K562 (cell line): ENCODE data around the gene ZNRF1. TPM values are rescaled to one million over a fixed set of nuclear protein-coding genes. Genes with fewer than 3 reads are reported as not detected.

Source experiments
- ATAC-seq: fragments of 200-7000 bp; cut with Tn5 transposase; 3 replicates; pipeline ENCODE4 v1.9.1; 2020; ENCODE audit warnings: moderate library complexity
- BruUV-seq: library from RNA; stranded (reverse); fragments of 400-500 nt; replicated peaks from 2 replicates; lab custom pipeline; 2021; lab: Mats Ljungman, UMichigan
- CTCF ChIA-PET: fragments of 300-600 bp; formaldehyde crosslinking; extraction: SDS; loops from one replicate; lab custom pipeline; 2021; ENCODE audit warnings: low intra/inter-chr PET ratio; lab: Yijun Ruan, JAX
- POLR2A ChIA-PET: fragments of 300-600, 350-650 bp; sonication (Branson Sonifier 250); formaldehyde crosslinking; extraction: SDS; loops from one replicate; lab custom pipeline; 2021; ENCODE audit warnings: antibody characterized with exemption, inconsistent platforms; lab: Yijun Ruan, JAX
- DNase-seq, 4 experiments: peaks; one replicate each; pipeline versions ENCODE4 v3.0.0 to v3.0.0-alpha.2; 2011 to 2018; ENCODE audit warnings: low spot score in 3 of 4, mixed read lengths in 3 of 4; ENCODE audit errors: extremely low read depth in 1 of 4
- FAIRE-seq: peaks from 2 replicates; lab custom pipeline; 2011; peaks lifted over from hg19 to GRCh38; lab: Jason Lieb, UNC
- H2AFZ ChIP-seq: 2 replicates; pipeline ENCODE4 v1.6.0; 2011; ENCODE audit warnings: low read depth, low read length, control low read depth, inconsistent platforms
- H3K27ac ChIP-seq: fragments of 200-600 bp; 3 replicates; pipeline ENCODE4 v1.8.0; 2011; ENCODE audit warnings: low read depth, mild to moderate bottlenecking, control low read depth, inconsistent platforms, low read length, moderate library complexity, mixed read lengths; ENCODE audit errors: extremely low read depth
- H3K27me3 ChIP-seq, 2 experiments: fragments of 300-600 bp in 1 of 2; 2 replicates in 1 of 2; 3 replicates in 1 of 2; pipeline versions ENCODE4 v1.6.0 to v1.8.0; 2011; ENCODE audit warnings: inconsistent platforms in 2 of 2, low read length in 2 of 2, mild to moderate bottlenecking in 1 of 2, mixed read lengths in 1 of 2, moderate library complexity in 1 of 2; ENCODE audit not compliant: control insufficient read depth in 2 of 2, insufficient read depth in 2 of 2
- H3K36me3 ChIP-seq: fragments of 300-600 bp; 3 replicates; pipeline ENCODE4 v1.8.0; 2011; ENCODE audit warnings: mild to moderate bottlenecking, low read length, inconsistent platforms; ENCODE audit not compliant: control insufficient read depth, insufficient read depth
- H3K4me1 ChIP-seq, 2 experiments: fragments of 200-600 bp in 1 of 2; replicated peaks in 1 of 2; 2 replicates in 1 of 2; 3 replicates in 1 of 2; pipeline versions ENCODE4 v1.5.1 to v1.8.0; 2011; ENCODE audit warnings: inconsistent platforms in 2 of 2, low read length in 2 of 2, mild to moderate bottlenecking in 1 of 2, mixed read lengths in 1 of 2, moderate library complexity in 1 of 2; ENCODE audit not compliant: control insufficient read depth in 2 of 2, insufficient read depth in 2 of 2
- H3K4me2 ChIP-seq: 2 replicates; pipeline ENCODE4 v1.6.1; 2011; ENCODE audit warnings: low read length, control low read depth, inconsistent platforms, mixed read lengths; ENCODE audit not compliant: insufficient read depth
- H3K4me3 ChIP-seq: fragments of 200-600 bp; sonication (generic), shearing (Covaris generic); 2 replicates; pipeline ENCODE4 v1.5.1; 2016; ENCODE audit warnings: control low read depth, inconsistent platforms
- H3K79me2 ChIP-seq: fragments of 200-600 bp; 3 replicates; pipeline ENCODE4 v1.8.0; 2011; ENCODE audit warnings: low read length, inconsistent platforms; ENCODE audit not compliant: control insufficient read depth, insufficient read depth
- H3K9ac ChIP-seq, 2 experiments: 2 replicates each; pipeline versions ENCODE4 v1.6.0 to v1.6.1; 2011; ENCODE audit warnings: low read depth in 2 of 2, low read length in 2 of 2, control low read depth in 1 of 2, inconsistent platforms in 1 of 2, mild to moderate bottlenecking in 1 of 2, mixed read lengths in 1 of 2; ENCODE audit not compliant: insufficient read depth in 1 of 2
- H3K9me1 ChIP-seq: one replicate; pipeline ENCODE4 v1.6.0; 2011; ENCODE audit warnings: inconsistent platforms, mild to moderate bottlenecking, low read length, moderate library complexity; ENCODE audit not compliant: control insufficient read depth, insufficient read depth
- H3K9me3 ChIP-seq: replicated peaks from 2 replicates; pipeline ENCODE4 v1.5.1; 2011; ENCODE audit warnings: low read depth, low read length, inconsistent platforms; ENCODE audit not compliant: control insufficient read depth, insufficient read depth
- H4K20me1 ChIP-seq: replicated peaks from 2 replicates; pipeline ENCODE4 v1.6.1; 2011; ENCODE audit warnings: low read length, inconsistent platforms, mixed read lengths; ENCODE audit not compliant: control insufficient read depth, insufficient read depth
- CBX2 ChIP-seq: fragments of 200-600 bp; sonication (generic); IDR thresholded peaks from one replicate; pipeline ENCODE4 v1.6.1; 2012; ENCODE audit warnings: mild to moderate bottlenecking, low read length, inconsistent platforms; ENCODE audit not compliant: insufficient read depth, poor library complexity, severe bottlenecking
- CTCF ChIP-seq, 3 experiments: IDR thresholded peaks in 2 of 3; conservative IDR thresholded peaks in 1 of 3; 2 replicates each; pipeline ENCODE4 v1.5.1; 2011 to 2012; ENCODE audit warnings: low read length in 3 of 3, mild to moderate bottlenecking in 3 of 3, control low read depth in 2 of 3, improper control_type of control experiment in 1 of 3, inconsistent platforms in 1 of 3, low read depth in 1 of 3, mixed read lengths in 1 of 3, moderate library complexity in 1 of 3; ENCODE audit not compliant: insufficient read depth in 2 of 3
- DIDO1 ChIP-seq: fragments of 450-650 bp; IDR thresholded peaks from 2 replicates; pipeline ENCODE4 v1.6.1; 2016; ENCODE audit warnings: low read depth, missing biosample characterization, missing genetic modification characterization
- JUND ChIP-seq, 2 experiments: IDR thresholded peaks; 2 replicates in 1 of 2; 3 replicates in 1 of 2; pipeline ENCODE4 v1.6.1; 2011; ENCODE audit warnings: borderline replicate concordance in 2 of 2, low read depth in 2 of 2, low read length in 2 of 2, improper control_type of control experiment in 1 of 2, missing biosample characterization in 1 of 2, missing genetic modification characterization in 1 of 2, missing genetic modification reagents in 1 of 2
- KLF6 ChIP-seq: fragments of 250-450 bp; sonication (Bioruptor Pico); IDR thresholded peaks from 2 replicates; pipeline ENCODE4 v1.4.0; 2020; ENCODE audit warnings: mild to moderate bottlenecking, moderate library complexity, borderline replicate concordance
- TEAD1 ChIP-seq, 2 experiments: fragments of 450-650 bp in 1 of 2; sonication (generic) in 1 of 2; formaldehyde crosslinking; IDR thresholded peaks; 2 replicates each; pipeline versions ENCODE4 v1.4.0 to v1.8.0; 2020 to 2022; ENCODE audit warnings: mild to moderate bottlenecking in 2 of 2, missing genetic modification reagents in 1 of 2
- ZBTB34 ChIP-seq: fragments of 250-450 bp; sonication (Bioruptor Pico); IDR thresholded peaks from 2 replicates; pipeline ENCODE4 v1.8.0; 2021; ENCODE audit warnings: mild to moderate bottlenecking, moderate library complexity
- ZC3H11A ChIP-seq: IDR thresholded peaks from 2 replicates; pipeline ENCODE4 v1.6.1; 2012; ENCODE audit warnings: low read depth, low read length, improper control_type of control experiment
- ZFP36 ChIP-seq: fragments of 150-350 bp; IDR thresholded peaks from 2 replicates; pipeline ENCODE4 v1.6.1; 2018; ENCODE audit warnings: low read length, low read depth; ENCODE audit not compliant: partially characterized antibody
- ZNF146 ChIP-seq: IDR thresholded peaks from one replicate; pipeline ENCODE4 v1.6.1; 2018; ENCODE audit warnings: missing compliant biosample characterization; ENCODE audit not compliant: unreplicated experiment
- ZNF23 ChIP-seq: fragments of 250-450 bp; sonication (Bioruptor Pico); IDR thresholded peaks from 2 replicates; pipeline ENCODE4 v1.4.0; 2020; ENCODE audit warnings: mild to moderate bottlenecking
- ZNF316 ChIP-seq: fragments of 450-650 bp; IDR thresholded peaks from 2 replicates; pipeline ENCODE4 v1.6.1; 2016
- ZNF445 ChIP-seq: fragments of 250-450 bp; sonication (Bioruptor Pico); IDR thresholded peaks from 2 replicates; pipeline ENCODE4 v1.4.0; 2020; ENCODE audit warnings: low read depth, mild to moderate bottlenecking, moderate library complexity
- WGBS: fragments of 100-300 bp; shearing (Covaris generic); methylation state at CpG from one replicate; pipeline ENCODE4 v1.1.6; 2016; ENCODE audit warnings: low coverage, mixed read lengths; ENCODE audit not compliant: insufficient coverage; ENCODE audit errors: missing lambda C conversion rate; 5-methylcytosine and 5-hydroxymethylcytosine counted together
- in situ Hi-C: fragments of 300-500 bp; cut with MboI; formaldehyde crosslinking; loops from 4 replicates; pipeline ENCODE4 v1.15.0; 2018; ENCODE audit warnings: inconsistent platforms, mixed read lengths
- intact Hi-C: fragments of 100-400 bp; cut with micrococcal nuclease; formaldehyde crosslinking; loops from 2 replicates; pipeline ENCODE4 v1.14.2; 2022
- polyA plus RNA-seq, 8 experiments: library from polyadenylated mRNA; depleted of rRNA in 4 of 8; stranded (reverse) in 5 of 8; unstranded in 3 of 8; fragments of >200 nt; fragmentation: Nextera tagmentation in 2 of 8; fragmentation: Illumina TruSeq in 1 of 8; extraction: Ambion mirVana in 2 of 8; extraction: Trizol in 1 of 8; gene quantifications; 2 replicates each; pipeline versions ENCODE4 v1.2.1 to v1.2.3, GENCODE V29; 2011 to 2014; ENCODE audit warnings: inconsistent platforms in 1 of 8, missing spikeins in 1 of 8
- total RNA-seq, 7 experiments: library from RNA; depleted of rRNA in 6 of 7; stranded (reverse); fragments of >200 nt in 6 of 7; fragmentation: Illumina TruSeq in 2 of 7; extraction: Trizol in 2 of 7; gene quantifications; 2 replicates each; pipeline versions ENCODE4 v1.2.1 to v1.2.3, GENCODE V29; 2011 to 2021; ENCODE audit warnings: low replicate concordance in 1 of 7

Gene ZNRF1
- total and polyA plus RNA-seq, 9 of the 15 experiments (the other 6 are each of a cell fraction or from before 2014, with no cell fraction given) = 9.5 to 37.7 (median 20.0) TPM

GRCh38 chr16:75112734-75113491 is 114.1 kb downstream of the ZNRF1 start:
- intact Hi-C loops = loop anchor here (5.0 kb wide), 1 partner anchor 71 kb away; no protein-coding TSS in a partner anchor
- Histone ChIP-seq H3K4me1 (peaks cover 15 to 77% of the 10 kb centered on the region in 2 experiments; a peak in 4 of 5 replicates), H2AFZ (no peak overlapping the region), H3K36me3 (peaks cover 3% of the 10 kb centered on the region; the same call in 1 of the 3 replicates), H3K9ac (peak overlapping the region in 1 of 2 experiments; percentile 28; a peak in 2 of 4 replicates), H4K20me1 (no peaks in the 10 kb centered on the region), H3K27ac (no peak overlapping the region), H3K9me3 (no peaks in the 10 kb centered on the region), H3K27me3 (no peaks in the 10 kb centered on the region), H3K4me2 (no peak overlapping the region), H3K79me2 (no peaks in the 10 kb centered on the region), H3K4me3 (no peak overlapping the region), H3K9me1 (peaks cover 3% of the 10 kb centered on the region)
- WGBS = 65% methylated on average over 13 of the region's 14 CpGs
- peak in 1 of 4 experiments; percentile 27 for DNase-seq
- ChIA-PET CTCF (interaction anchor here (2.7 kb wide), 1 partner anchor 114 kb away, joined by 42 read pairs; the partner anchor contains the start of gene ZNRF1), POLR2A (interaction anchor here (0.6 to 1.0 kb wide), 3 partner anchors 69 to 631 kb away, joined by 3 to 4 read pairs (median 3); no protein-coding TSS in a partner anchor)
- ATAC-seq = peak; percentile 6; the same call in 1 of the 3 replicates
- in situ Hi-C loops = no loop called here
- FAIRE-seq = no peak
- BruUV-seq = no TSS peak
- TF ChIP-seq JUND (IDR thresholded peaks at IDR 0.05; ENCODE audit: borderline replicate concordance, low read depth, low read length) (no peak), JUND (tag; IDR thresholded peaks at IDR 0.05; ENCODE audit: borderline replicate concordance, low read depth, low read length) (no peak), ZFP36 (peak; percentile 53), DIDO1 (tag) (no peak), ZNF146 (CRISPR knock-in tag) (no peak), ZC3H11A (no peak), CTCF (IDR thresholded peaks at IDR 0.05 in 2 of 3, conservative IDR thresholded peaks at IDR 0.05 in 1 of 3; ENCODE audit: insufficient read depth in 2 of 3, low read depth in 1 of 3, low read length in 3 of 3) (no peak), KLF6 (CRISPR knock-in tag) (no peak), ZNF445 (no peak), TEAD1 (CRISPR knock-in tag; IDR thresholded peaks at IDR 0.05) (no peak), CBX2 (no peak), ZNF316 (no peak), ZBTB34 (CRISPR knock-in tag) (no peak), ZNF23 (no peak)
